GM23248 (cell line): Measurements from ENCODE around the gene GPC3. TPM values are rescaled to one million over a fixed set of nuclear protein-coding genes. Genes with fewer than 3 reads are reported as not detected.

Experiments
- DNase-seq: peaks from one replicate; pipeline ENCODE4 v3.0.0-alpha.2; 2015
- H2AFZ ChIP-seq: fragments of 200-600 bp; sonication (generic); 2 replicates; pipeline ENCODE4 v1.6.1; 2016; ENCODE audit warnings: antibody characterized with exemption
- H3F3A ChIP-seq: fragments of 200-600 bp; sonication (generic); 2 replicates; pipeline ENCODE4 v1.6.1; 2016; ENCODE audit warnings: mild to moderate bottlenecking, antibody characterized with exemption, mixed run types; ENCODE audit not compliant: insufficient read depth
- H3K27ac ChIP-seq: fragments of 200-600 bp; sonication (generic); 2 replicates; pipeline ENCODE4 v1.5.1; 2016; ENCODE audit warnings: mild to moderate bottlenecking
- H3K27me3 ChIP-seq: fragments of 200-600 bp; sonication (generic); replicated peaks from 2 replicates; pipeline ENCODE4 v1.6.1; 2016; ENCODE audit warnings: mild to moderate bottlenecking; ENCODE audit not compliant: insufficient read depth
- H3K36me3 ChIP-seq: fragments of 200-600 bp; sonication (generic); 2 replicates; pipeline ENCODE4 v1.6.1; 2016; ENCODE audit warnings: low read depth, mild to moderate bottlenecking
- H3K4me1 ChIP-seq: fragments of 200-600 bp; sonication (generic); 2 replicates; pipeline ENCODE4 v1.6.1; 2016; ENCODE audit warnings: mild to moderate bottlenecking; ENCODE audit not compliant: insufficient read depth
- H3K4me2 ChIP-seq: fragments of 200-600 bp; sonication (generic); one replicate; pipeline ENCODE4 v1.6.1; 2016; ENCODE audit warnings: mild to moderate bottlenecking; ENCODE audit not compliant: unreplicated experiment
- H3K4me3 ChIP-seq: fragments of 200-600 bp; sonication (generic); 2 replicates; pipeline ENCODE4 v1.5.1; 2016; ENCODE audit warnings: mild to moderate bottlenecking
- H3K79me2 ChIP-seq: fragments of 200-600 bp; sonication (generic); 2 replicates; pipeline ENCODE4 v1.6.1; 2016; ENCODE audit warnings: mild to moderate bottlenecking; ENCODE audit not compliant: insufficient read depth
- H3K9ac ChIP-seq: fragments of 200-600 bp; sonication (generic); 2 replicates; pipeline ENCODE4 v1.6.1; 2016; ENCODE audit warnings: mild to moderate bottlenecking
- H3K9me2 ChIP-seq: fragments of 200-600 bp; sonication (generic); 2 replicates; pipeline ENCODE4 v1.6.1; 2016; ENCODE audit warnings: mixed run types, mild to moderate bottlenecking, moderate library complexity; ENCODE audit not compliant: insufficient read depth
- H3K9me3 ChIP-seq: fragments of 200-600 bp; sonication (generic); one replicate; pipeline ENCODE4 v1.6.1; 2017; ENCODE audit warnings: low read depth
- H4K20me1 ChIP-seq: fragments of 200-600 bp; sonication (generic); 2 replicates; pipeline ENCODE4 v1.6.0; 2016; ENCODE audit not compliant: insufficient read depth
- EZH2 ChIP-seq: fragments of 200-600 bp; sonication (generic); IDR thresholded peaks from 2 replicates; pipeline ENCODE4 v1.6.1; 2018; ENCODE audit warnings: antibody characterized with exemption, mild to moderate bottlenecking; ENCODE audit not compliant: insufficient read depth, poor library complexity, severe bottlenecking
- EZH2phosphoT487 ChIP-seq: fragments of 200-600 bp; sonication (generic); IDR thresholded peaks from 2 replicates; pipeline ENCODE4 v1.6.1; 2018; ENCODE audit warnings: antibody characterized with exemption, moderate library complexity, mild to moderate bottlenecking, low read depth; ENCODE audit not compliant: insufficient read depth
- WGBS, 2 experiments: methylation state at CpG; one replicate each; pipeline ENCODE4 v1.1.6; 2015 to 2017; ENCODE audit warnings: low lambda C conversion rate in 2 of 2, low coverage in 1 of 2; ENCODE audit errors: missing lambda C conversion rate in 2 of 2; 5-methylcytosine and 5-hydroxymethylcytosine counted together
- in situ Hi-C: fragments of 300-500 bp; cut with MboI; formaldehyde crosslinking; loops from 2 replicates; pipeline ENCODE4 v1.15.0; 2020
- polyA plus RNA-seq: library from polyadenylated mRNA; unstranded; fragments of >200 nt; fragmentation: Nextera tagmentation; extraction: Ambion mirVana; gene quantifications from 2 replicates; pipeline ENCODE4 v1.2.1, GENCODE V29; 2016
- total RNA-seq: library from RNA; depleted of rRNA; stranded (reverse); fragments of >200 nt; shearing (Covaris generic); gene quantifications from 2 replicates; pipeline ENCODE4 v1.2.3, GENCODE V29; 2014

Gene GPC3
- total and polyA plus RNA-seq, 2 experiments from 2014 or later, result not detected

GRCh38 chrX:133607419-133608348 lies 377.7 kb downstream of the GPC3 start:
- no peaks in the 10 kb centered on the region for H3K27me3 ChIP-seq
- no peak overlapping the region for H3K4me3 ChIP-seq
- in situ Hi-C loops, result no loop called here
- H3K4me1 ChIP-seq, result peaks cover 32% of the 10 kb centered on the region
- H3K36me3 ChIP-seq, result no peaks in the 10 kb centered on the region
- TF ChIP-seq EZH2 (no peak), EZH2phosphoT487 (no peak)
- H3K4me2 ChIP-seq, result peak overlapping the region; percentile 12
- H3K27ac ChIP-seq, result peak overlapping the region; percentile 60
- peak; percentile 26 for DNase-seq
- peaks cover 15% of the 10 kb centered on the region; the same call in 1 of the 2 replicates for H3F3A ChIP-seq
- no peaks in the 10 kb centered on the region for H3K9me2 ChIP-seq
- no peak overlapping the region; the same call in 1 of the 2 replicates for H3K9ac ChIP-seq
- no peaks in the 10 kb centered on the region for H3K79me2 ChIP-seq
- no peaks in the 10 kb centered on the region for H4K20me1 ChIP-seq
- no peak overlapping the region for H2AFZ ChIP-seq
- H3K9me3 ChIP-seq, result no peaks in the 10 kb centered on the region
- 81 to 86% methylated on average over 4 to 5 of the region's 5 CpGs for WGBS, 2 experiments

GRCh38 chrX:133606990-133607389 lies 378.4 kb downstream of the GPC3 start:
- H3K9ac ChIP-seq, result no peak overlapping the region
- H3K27me3 ChIP-seq, result no peaks in the 10 kb centered on the region
- no peaks in the 10 kb centered on the region for H3K79me2 ChIP-seq
- no peaks in the 10 kb centered on the region for H3K36me3 ChIP-seq
- TF ChIP-seq EZH2, result no peak
- TF ChIP-seq EZH2phosphoT487, result no peak
- no peak overlapping the region for H3K4me3 ChIP-seq
- no peaks in the 10 kb centered on the region for H3K9me3 ChIP-seq
- H3K4me1 ChIP-seq, result peaks cover 32% of the 10 kb centered on the region
- H4K20me1 ChIP-seq, result no peaks in the 10 kb centered on the region
- no peak overlapping the region for H2AFZ ChIP-seq
- peaks cover 15% of the 10 kb centered on the region; the same call in 1 of the 2 replicates for H3F3A ChIP-seq
- 86 to 91% methylated on average over 1 of the region's 1 CpG for WGBS, 2 experiments
- H3K9me2 ChIP-seq, result no peaks in the 10 kb centered on the region
- in situ Hi-C loops, result no loop called here
- DNase-seq, result no peak
- H3K4me2 ChIP-seq, result no peak overlapping the region
- H3K27ac ChIP-seq, result no peak overlapping the region

- peaks cover 15% of the 10 kb centered on the region; the same call in 1 of the 2 replicates for H3F3A ChIP-seq
- no peak overlapping the region for H2AFZ ChIP-seq
- H3K4me2 ChIP-seq, result no peak overlapping the region
- TF ChIP-seq EZH2, result no peak
- no peak for TF ChIP-seq EZH2phosphoT487
- peaks cover 27% of the 10 kb centered on the region for H3K4me1 ChIP-seq
- DNase-seq, result no peak
- no peaks in the 10 kb centered on the region for H3K9me2 ChIP-seq
- in situ Hi-C loops, result no loop called here
- H3K9me3 ChIP-seq, result no peaks in the 10 kb centered on the region
- H3K27me3 ChIP-seq, result no peaks in the 10 kb centered on the region
- no peak overlapping the region for H3K4me3 ChIP-seq
- no peaks in the 10 kb centered on the region for H3K79me2 ChIP-seq
- no peaks in the 10 kb centered on the region for H4K20me1 ChIP-seq
- 60 to 66% methylated on average over 7 of the region's 7 CpGs for WGBS, 2 experiments
- H3K36me3 ChIP-seq, result no peaks in the 10 kb centered on the region
- no peak overlapping the region for H3K9ac ChIP-seq
- H3K27ac ChIP-seq, result no peak overlapping the region
Measured at GRCh38 chrX:133604801-133605200, 380.6 kb downstream of the GPC3 start.

- 59 to 73% methylated on average over 3 to 4 of the region's 4 CpGs for WGBS, 2 experiments
- in situ Hi-C loops, result no loop called here
- TF ChIP-seq EZH2phosphoT487 (no peak), EZH2 (no peak)
Measured at GRCh38 chrX:133602881-133603280, 382.5 kb downstream of the GPC3 start.

More at GRCh38 chrX:133602881-133603280, 382.5 kb downstream of the GPC3 start:
- no peak for DNase-seq
- no peak overlapping the region for H2AFZ ChIP-seq
- no peaks in the 10 kb centered on the region for H3K9me2 ChIP-seq
- 0 out of 2 replicates have a peak, but pooled peaks cover 4% of the 10 kb centered on the region for H3F3A ChIP-seq
- H3K27me3 ChIP-seq, result no peaks in the 10 kb centered on the region
- no peak overlapping the region for H3K4me3 ChIP-seq
- H3K4me2 ChIP-seq, result no peak overlapping the region
- H3K27ac ChIP-seq, result no peak overlapping the region
- no peaks in the 10 kb centered on the region for H3K79me2 ChIP-seq
- no peak overlapping the region for H3K9ac ChIP-seq
- peaks cover 8% of the 10 kb centered on the region for H3K4me1 ChIP-seq
- H4K20me1 ChIP-seq, result no peaks in the 10 kb centered on the region
- no peaks in the 10 kb centered on the region for H3K36me3 ChIP-seq
- H3K9me3 ChIP-seq, result no peaks in the 10 kb centered on the region
